Ectodermal cell (in vitro differentiated cells): ENCODE results near the gene GGA3.
"Not testable (repeated sequence)": the region's sequence is repeated elsewhere in the genome, so short reads cannot be mapped to it uniquely, and the experiment has no call there.

Experiments
- H3K27ac ChIP-seq: 2 replicates; pipeline ENCODE4 v1.7.0; 2013; ENCODE audit warnings: mild to moderate bottlenecking, low read depth, low read length; ENCODE audit not compliant: insufficient read depth, poor library complexity, severe bottlenecking
- H3K27me3 ChIP-seq: 2 replicates; pipeline ENCODE4 v1.7.0; 2013; ENCODE audit warnings: mild to moderate bottlenecking, low read length; ENCODE audit not compliant: insufficient read depth, control insufficient read depth, poor library complexity, severe bottlenecking
- H3K36me3 ChIP-seq: one replicate; pipeline ENCODE4 v1.7.0; 2013; ENCODE audit warnings: low read length; ENCODE audit not compliant: control insufficient read depth, insufficient read depth
- H3K4me1 ChIP-seq: one replicate; pipeline ENCODE4 v1.7.0; 2013; ENCODE audit warnings: low read length; ENCODE audit not compliant: control insufficient read depth, insufficient read depth
- H3K4me3 ChIP-seq: 2 replicates; pipeline ENCODE4 v1.7.0; 2013; ENCODE audit warnings: low read depth, low read length, control low read depth; ENCODE audit not compliant: insufficient read depth
- H3K9me3 ChIP-seq: 2 replicates; pipeline ENCODE4 v1.7.0; 2013; ENCODE audit warnings: mild to moderate bottlenecking, low read length, moderate library complexity; ENCODE audit not compliant: control insufficient read depth
- WGBS, 2 experiments: methylation state at CpG; one replicate each; pipeline ENCODE4 v1.1.7; 2013; ENCODE audit warnings: missing lambda C conversion rate in 2 of 2; 5-methylcytosine and 5-hydroxymethylcytosine counted together

Gene GGA3

DNA sequence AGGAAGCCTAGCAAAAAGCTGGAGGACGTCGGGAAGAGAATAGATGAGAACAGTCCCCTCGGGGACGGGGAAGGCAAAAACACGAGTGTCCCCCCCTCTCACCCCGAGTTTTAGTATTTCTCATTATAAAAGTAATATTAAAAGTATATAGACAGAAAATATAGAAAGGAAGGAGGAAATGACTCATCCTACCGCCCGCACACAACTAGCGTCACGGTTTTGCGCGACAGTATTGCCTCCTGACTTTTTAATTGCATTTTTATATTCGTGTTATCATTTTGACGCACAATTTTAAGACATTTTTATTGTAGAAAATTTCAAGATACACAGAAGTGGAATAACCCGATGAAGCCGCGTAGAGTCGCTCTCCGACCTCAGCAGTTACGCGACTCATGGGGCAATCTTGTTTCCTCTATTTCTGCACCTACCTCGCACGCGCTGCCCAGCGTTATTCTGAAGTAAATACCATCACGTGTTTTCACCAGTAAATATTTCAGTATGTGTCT is 28.5 kb upstream of the GGA3 start:
- WGBS, 2 experiments = 72 to 78% methylated on average over 23 to 25 of the region's 26 CpGs
- H3K27ac ChIP-seq = no peak overlapping the region

DNA sequence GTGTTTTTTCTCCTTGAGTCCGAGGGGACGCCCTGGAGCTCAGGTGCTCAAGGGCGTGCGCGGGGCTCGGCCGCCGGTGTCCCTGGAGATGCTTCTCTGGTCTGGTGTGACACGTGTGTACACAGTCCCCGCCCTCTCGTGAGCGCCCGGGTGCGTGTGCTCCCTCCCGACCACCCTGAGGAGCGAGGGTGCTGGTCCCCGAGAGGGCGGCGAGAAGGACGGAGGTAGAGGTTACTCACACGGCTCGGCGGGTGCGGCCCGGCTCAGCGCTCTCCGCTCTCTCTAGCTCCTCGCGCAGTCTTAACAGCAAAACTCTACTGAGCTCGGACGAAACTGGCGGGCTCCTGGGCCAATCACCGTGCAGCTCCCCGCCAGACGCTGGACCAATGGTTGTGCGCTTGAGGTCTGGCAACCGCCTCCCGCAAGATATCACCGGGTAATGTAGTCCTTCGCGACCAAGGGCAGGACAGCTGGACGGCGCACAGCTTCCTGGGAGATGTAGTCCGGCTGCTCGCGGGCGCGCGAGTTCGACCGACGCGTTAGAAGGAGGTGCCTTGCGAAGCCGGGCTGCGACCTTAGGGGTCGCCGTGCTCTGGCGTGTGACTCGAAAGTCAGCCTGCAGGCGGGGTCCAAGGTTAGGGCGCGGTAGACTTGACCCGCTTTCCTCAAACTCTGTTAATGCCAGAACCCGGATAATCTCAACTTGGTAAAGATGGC is 27.9 kb upstream of the GGA3 start, which contains the start of gene SLC25A19:
Gene SLC25A19, minus strand, starts transcription at position 319 of the 717 bp plus-strand sequence. CDS start 2,669 bp downstream, outside the sequence.
- no peaks in the 10 kb centered on the region for H3K36me3 ChIP-seq
- peak within 1 kb of the TSS; percentile 88 for H3K4me3 ChIP-seq
- no peaks in the 10 kb centered on the region for H3K9me3 ChIP-seq
- H3K27me3 ChIP-seq = peaks cover 18% of the 10 kb centered on the region
- 0 to 1% methylated on average over 65 of the region's 65 CpGs for WGBS, 2 experiments
- no peak within 1 kb of the TSS for H3K27ac ChIP-seq
- no peaks in the 10 kb centered on the region for H3K4me1 ChIP-seq

More for the DNA sequence above, 28.5 kb upstream of the GGA3 start:
- H3K27me3 ChIP-seq = peaks cover 18% of the 10 kb centered on the region
- H3K9me3 ChIP-seq = no peaks in the 10 kb centered on the region
- peak overlapping the region; percentile 88 for H3K4me3 ChIP-seq
- H3K36me3 ChIP-seq = no peaks in the 10 kb centered on the region
- H3K4me1 ChIP-seq = no peaks in the 10 kb centered on the region

DNA sequence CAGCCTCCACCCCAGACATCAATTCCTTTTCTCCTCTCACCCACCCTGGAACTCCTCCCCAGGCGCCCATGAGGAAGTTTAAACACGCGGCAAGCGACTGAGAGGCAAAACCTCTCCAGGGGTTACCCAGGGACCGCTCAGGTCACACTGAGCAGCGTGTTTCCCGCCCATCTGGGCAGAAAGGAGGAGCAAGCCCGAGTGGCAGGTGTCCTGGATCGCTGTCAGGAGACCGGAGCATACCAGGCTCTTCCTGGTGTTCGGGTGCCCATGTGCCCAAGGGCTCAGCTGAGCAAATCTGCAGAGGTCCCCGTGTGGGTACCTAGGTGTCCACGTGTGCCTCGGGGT is 27.3 kb upstream of the GGA3 start:
- no peak overlapping the region for H3K27ac ChIP-seq

DNA sequence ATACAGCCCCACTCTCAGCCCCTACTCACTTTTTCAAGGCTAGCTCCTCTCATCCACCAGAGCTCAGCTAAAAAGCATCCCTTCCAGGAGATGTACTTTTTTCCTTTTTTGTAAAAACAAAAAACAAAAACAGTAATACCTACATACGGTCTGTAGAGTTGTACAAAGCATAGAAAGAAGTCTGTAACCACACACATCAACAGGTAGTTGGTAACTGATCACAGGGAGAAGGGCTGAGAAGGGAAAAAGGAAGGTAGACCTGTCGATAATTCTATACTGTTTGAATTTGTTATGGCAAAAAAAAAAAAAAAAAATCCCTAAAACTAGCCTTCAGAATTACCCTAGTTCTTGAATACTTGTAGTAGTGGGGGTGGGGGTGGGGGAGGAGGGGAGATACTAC is 27.0 kb upstream of the GGA3 start:
- no CpG with 5 or more reads among the region's 2 CpGs for WGBS, 2 experiments
- Histone ChIP-seq H3K27me3 (peaks cover 18% of the 10 kb centered on the region), H3K4me1 (no peaks in the 10 kb centered on the region), H3K9me3 (no peaks in the 10 kb centered on the region), H3K27ac (no peak overlapping the region), H3K4me3 (peak overlapping the region; percentile 88), H3K36me3 (no peaks in the 10 kb centered on the region)

More for the DNA sequence above, 27.3 kb upstream of the GGA3 start:
- H3K4me1 ChIP-seq = no peaks in the 10 kb centered on the region
- 1% methylated on average over 14 of the region's 14 CpGs for WGBS, 2 experiments
- peak overlapping the region; percentile 88 for H3K4me3 ChIP-seq
- peaks cover 18% of the 10 kb centered on the region for H3K27me3 ChIP-seq
- no peaks in the 10 kb centered on the region for H3K9me3 ChIP-seq
- no peaks in the 10 kb centered on the region for H3K36me3 ChIP-seq

DNA sequence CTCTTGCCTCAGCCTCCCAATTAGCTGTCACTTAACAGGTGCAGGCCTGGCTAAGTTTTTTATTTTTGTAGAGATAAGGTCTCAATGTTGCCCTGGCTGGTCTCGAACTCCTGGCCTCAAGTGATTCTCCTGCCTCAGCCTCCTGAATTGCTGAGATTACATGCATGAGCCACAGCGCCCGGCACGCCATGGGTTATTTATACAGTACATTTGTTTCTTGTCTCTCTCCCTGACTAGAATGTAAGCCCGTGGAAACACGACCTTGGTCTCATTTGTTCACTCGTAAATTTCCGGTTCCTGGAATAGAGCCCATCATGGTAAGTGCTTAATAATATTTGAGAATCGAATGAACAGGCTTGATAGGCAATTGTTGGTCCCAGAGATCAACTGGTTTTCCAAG is 25.8 kb upstream of the GGA3 start:
- H3K4me1 ChIP-seq = no peaks in the 10 kb centered on the region
- H3K9me3 ChIP-seq = no peaks in the 10 kb centered on the region
- H3K27ac ChIP-seq = no peak overlapping the region
- peaks cover 18% of the 10 kb centered on the region for H3K27me3 ChIP-seq
- no peak overlapping the region for H3K4me3 ChIP-seq
- H3K36me3 ChIP-seq = no peaks in the 10 kb centered on the region
- 94 to 97% methylated on average over 9 of the region's 9 CpGs for whole genome bisulfite sequencing, 2 experiments

DNA sequence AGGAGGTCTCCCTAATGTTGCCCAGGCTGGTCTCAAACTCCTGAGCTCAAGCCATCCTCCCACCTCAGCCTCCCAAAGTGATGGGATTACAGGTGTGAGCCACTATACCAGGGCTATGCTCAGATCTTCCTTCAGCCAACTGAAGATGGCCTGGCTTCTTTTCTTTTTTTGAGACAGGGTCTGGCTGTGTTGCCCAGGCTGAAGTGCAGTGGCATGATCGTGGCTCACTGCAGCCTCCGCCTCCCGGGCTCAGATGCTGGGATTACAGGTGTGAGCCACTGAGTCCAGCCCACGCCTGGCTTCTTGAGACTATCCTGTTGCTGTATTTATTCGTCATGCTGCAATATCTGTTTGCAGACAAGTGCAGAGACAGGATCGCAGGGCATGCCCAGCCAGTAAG is 23.7 kb upstream of the GGA3 start:
- Histone ChIP-seq H3K36me3 (no peaks in the 10 kb centered on the region), H3K9me3 (no peaks in the 10 kb centered on the region), H3K4me1 (no peaks in the 10 kb centered on the region), H3K4me3 (no peak overlapping the region), H3K27me3 (peaks cover 15% of the 10 kb centered on the region), H3K27ac (no peak overlapping the region)
- WGBS, 2 experiments = 92 to 94% methylated on average over 6 of the region's 6 CpGs

DNA sequence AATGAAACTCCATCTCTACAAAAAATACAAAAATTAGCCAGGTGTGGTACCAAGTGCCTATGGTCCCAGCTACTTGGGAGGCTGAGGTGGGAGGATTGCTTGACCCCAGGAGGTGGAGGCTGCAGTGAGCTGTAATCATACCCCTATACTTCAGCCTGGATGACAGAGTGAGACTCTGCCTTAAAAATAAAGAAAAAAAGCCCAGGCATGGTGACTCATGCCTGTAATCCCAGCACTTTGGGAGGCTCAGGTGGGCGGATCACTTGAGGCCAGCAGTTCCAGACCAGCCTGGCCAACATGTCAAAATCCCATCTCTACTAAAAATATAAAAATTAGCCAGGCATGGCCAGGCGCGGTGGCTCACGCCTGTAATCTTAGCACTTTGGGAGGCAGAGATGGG is 18.8 kb upstream of the GGA3 start:
- not testable (repeated sequence) for H3K4me3 ChIP-seq, H3K36me3 ChIP-seq, H3K27ac ChIP-seq, H3K9me3 ChIP-seq, H3K4me1 ChIP-seq, H3K27me3 ChIP-seq
- WGBS, 2 experiments = 93 to 95% methylated on average over 4 of the region's 4 CpGs

DNA sequence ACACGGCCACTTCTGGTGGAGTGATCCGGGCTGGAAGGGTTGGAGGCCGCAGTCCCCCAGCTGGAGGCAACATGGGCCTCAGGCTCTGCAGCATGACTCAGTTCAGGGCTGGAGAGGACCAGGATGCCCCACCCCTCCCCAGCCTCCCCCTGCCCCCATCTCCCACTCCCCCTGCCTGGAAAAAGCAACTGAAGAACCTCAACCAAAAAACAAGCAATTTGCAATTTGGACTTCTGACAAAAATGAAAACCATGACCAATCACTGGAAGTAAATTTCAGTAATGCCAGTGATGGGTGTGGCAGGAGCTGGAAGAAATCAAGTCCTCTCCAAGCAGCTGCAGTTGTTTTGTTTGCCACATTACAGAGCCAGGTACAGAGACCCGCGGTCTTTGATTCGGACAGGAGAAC is 16.3 kb upstream of the GGA3 start:
- Histone ChIP-seq H3K4me1 (no peaks in the 10 kb centered on the region), H3K9me3 (no peaks in the 10 kb centered on the region), H3K27me3 (no peaks in the 10 kb centered on the region), H3K27ac (no peak overlapping the region), H3K4me3 (no peak overlapping the region), H3K36me3 (no peaks in the 10 kb centered on the region)
- 91 to 95% methylated on average over 6 of the region's 6 CpGs for WGBS, 2 experiments

DNA sequence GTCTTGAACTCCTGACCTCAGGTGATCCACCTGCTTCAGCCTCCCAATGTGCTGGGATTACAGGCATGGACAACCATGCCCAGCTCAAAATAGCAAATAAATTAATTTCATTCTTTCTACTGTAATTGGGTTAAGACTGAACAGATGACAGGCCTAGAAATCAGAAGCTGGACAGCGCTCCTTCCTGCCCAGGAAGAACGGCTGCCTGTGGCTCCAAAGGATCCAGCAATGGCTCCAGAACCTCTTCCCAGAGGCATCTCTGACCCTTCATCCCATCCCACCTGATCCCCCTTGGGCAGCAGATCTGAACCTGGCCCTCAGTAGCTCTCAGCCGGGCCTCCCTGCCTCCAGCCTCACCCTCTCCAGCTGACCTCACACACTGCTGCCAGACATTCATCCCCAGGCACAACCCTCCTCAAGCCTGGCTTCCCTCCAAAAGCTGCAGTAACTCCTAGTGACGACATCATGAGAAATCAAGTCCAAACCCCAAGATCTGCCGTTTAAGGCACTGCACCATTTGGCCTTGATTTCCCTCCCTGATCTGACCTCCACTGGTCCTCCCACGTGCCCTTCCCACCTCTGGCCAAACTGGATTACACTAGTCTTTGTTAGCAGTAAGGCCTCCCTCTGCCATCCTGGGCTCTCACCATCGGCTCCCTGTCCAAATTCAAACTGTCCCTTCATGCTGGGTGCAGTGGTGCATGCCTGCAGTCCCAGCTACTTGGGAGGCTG is 12.7 kb upstream of the GGA3 start:
- WGBS, 2 experiments = 91 to 95% methylated on average over 7 of the region's 7 CpGs
- peaks cover 7% of the 10 kb centered on the region for H3K4me1 ChIP-seq
- no peaks in the 10 kb centered on the region for H3K36me3 ChIP-seq
- peaks cover 7% of the 10 kb centered on the region for H3K27me3 ChIP-seq
- H3K9me3 ChIP-seq = no peaks in the 10 kb centered on the region
- H3K27ac ChIP-seq = no peak overlapping the region
- no peak overlapping the region for H3K4me3 ChIP-seq

DNA sequence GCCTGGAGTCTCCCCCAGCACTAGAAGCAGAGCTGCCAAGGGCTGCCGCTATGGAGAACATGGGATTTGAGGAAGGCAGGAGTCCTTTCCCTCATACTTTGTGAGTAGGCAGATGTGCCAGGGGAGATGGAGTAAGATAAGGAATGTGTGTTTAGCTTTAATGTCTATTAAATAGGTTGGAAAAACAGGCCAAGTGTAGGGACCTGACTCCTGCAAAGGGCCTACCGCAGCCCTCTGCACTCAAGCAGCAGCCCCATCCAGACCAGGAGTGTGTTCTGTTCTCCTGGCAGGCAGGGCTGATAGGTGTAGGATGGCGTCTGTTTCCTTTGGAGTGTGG is 11.4 kb upstream of the GGA3 start:
- Histone ChIP-seq H3K27me3 (peaks cover 7% of the 10 kb centered on the region), H3K4me3 (no peak overlapping the region), H3K4me1 (peaks cover 7% of the 10 kb centered on the region), H3K36me3 (no peaks in the 10 kb centered on the region), H3K9me3 (no peaks in the 10 kb centered on the region), H3K27ac (no peak overlapping the region)
- 93 to 99% methylated on average over 3 of the region's 3 CpGs for WGBS, 2 experiments
